Activated naive CD4-positive, alpha-beta T cell treated with anti-CD3 and anti-CD28 coated beads for 36 hours (primary cell): ENCODE results near the gene STK10. TPM values are rescaled to one million over a fixed set of nuclear protein-coding genes. Genes with fewer than 3 reads are reported as not detected.
"Not testable (repeated sequence)": the region's sequence is repeated elsewhere in the genome, so short reads cannot be mapped to it uniquely, and the experiment has no call there.

Source experiments
- CTCF ChIA-PET: fragments of 350-600 bp; sonication (Branson Sonifier 250); formaldehyde crosslinking; loops from one replicate; lab custom pipeline; 2021; ENCODE audit warnings: antibody characterized with exemption; lab: Charles Lee
- DNase-seq: peaks from one replicate; pipeline ENCODE4 v3.0.0-alpha.2; 2020
- H3K27ac Mint-ChIP-seq: one replicate; pipeline ENCODE4 v1.8.0; 2021; ENCODE audit warnings: mild to moderate bottlenecking, mixed read lengths
- H3K27me3 Mint-ChIP-seq: one replicate; pipeline ENCODE4 v1.8.0; 2021; ENCODE audit warnings: low read depth, mixed read lengths
- H3K36me3 Mint-ChIP-seq: one replicate; pipeline ENCODE4 v1.8.0; 2021; ENCODE audit warnings: low read depth, mixed read lengths
- H3K4me1 Mint-ChIP-seq: one replicate; pipeline ENCODE4 v1.8.0; 2021; ENCODE audit warnings: low read depth, mixed read lengths
- H3K4me3 Mint-ChIP-seq: one replicate; pipeline ENCODE4 v1.8.0; 2021; ENCODE audit warnings: mild to moderate bottlenecking, moderate library complexity, mixed read lengths
- H3K9me3 Mint-ChIP-seq: one replicate; pipeline ENCODE4 v1.8.0; 2021; ENCODE audit warnings: mixed read lengths
- intact Hi-C: fragments of 100-400 bp; cut with micrococcal nuclease; formaldehyde crosslinking; loops from one replicate; pipeline ENCODE4 v1.15.1; 2023
- total RNA-seq, 2 experiments: library from RNA; stranded (reverse); gene quantifications; one replicate each; pipeline ENCODE4 v1.2.3, GENCODE V29; 2021

Gene STK10
- total RNA-seq, 2 experiments from 2014 or later, result 44.7 to 55.1 TPM

DNA sequence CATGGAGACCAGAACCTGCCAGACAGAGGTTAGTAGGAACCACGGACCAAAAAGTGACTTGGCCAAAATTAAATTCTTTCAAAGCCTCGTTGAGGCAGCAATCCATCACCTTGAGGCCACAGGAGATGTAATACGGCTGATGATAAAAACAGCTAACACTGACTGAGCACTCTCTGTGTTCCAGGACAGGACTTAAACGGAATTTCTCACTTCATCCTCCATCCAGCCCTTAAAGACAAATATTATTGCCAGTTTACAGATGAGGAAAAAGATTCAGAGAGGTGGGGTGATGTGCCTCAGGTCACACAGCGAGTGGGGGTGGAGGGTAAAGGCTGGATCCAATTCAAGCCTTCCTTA, 25.1 kb downstream of the STK10 start:
- peaks cover 72% of the 10 kb centered on the region for H3K4me1 Mint-ChIP-seq
- no peak overlapping the region for H3K4me3 Mint-ChIP-seq
- peak overlapping the region; percentile 36 for H3K27ac Mint-ChIP-seq

DNA sequence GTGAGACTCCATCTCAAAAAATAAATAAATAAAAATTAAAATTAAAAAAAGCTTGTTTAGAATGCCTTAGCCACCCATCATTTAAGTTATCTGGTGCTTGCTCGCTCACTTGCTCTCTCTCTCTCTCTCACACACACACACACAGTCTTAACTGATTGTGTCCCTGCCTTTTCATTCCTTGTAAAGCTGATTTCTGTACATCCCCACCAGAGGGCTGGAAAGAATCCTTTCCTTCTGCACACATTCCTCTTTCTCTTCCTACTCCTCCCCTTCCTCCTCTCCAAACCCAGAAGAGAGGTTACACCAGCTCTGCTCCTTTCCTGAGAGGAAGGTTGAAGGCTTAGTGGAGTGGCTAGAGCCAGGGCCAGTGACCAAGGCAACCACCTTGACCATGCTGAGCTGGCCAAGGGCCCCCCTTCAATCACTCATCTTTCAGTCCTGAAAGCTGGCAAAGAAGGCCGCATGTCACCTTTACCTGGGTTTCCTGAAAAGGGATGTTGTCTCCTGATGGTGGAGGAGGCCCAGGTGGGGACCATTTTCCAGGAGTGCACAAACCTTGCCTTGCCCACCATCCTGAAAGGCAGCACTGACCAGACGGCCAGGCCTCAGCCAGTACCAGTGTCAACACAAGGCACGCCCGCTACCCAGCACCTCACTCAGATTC, 25.6 kb downstream of the STK10 start:
- no peak overlapping the region for H3K4me3 Mint-ChIP-seq
- peak overlapping the region; percentile 50 for H3K27ac Mint-ChIP-seq
- no peaks in the 10 kb centered on the region for H3K9me3 Mint-ChIP-seq
- intact Hi-C loops, result no loop called here
- CTCF ChIA-PET, result interaction anchor here (0.5 to 4.5 kb wide), 5 partner anchors 9 to 50 kb away, joined by 4 to 21 read pairs (median 4); partner anchors contain the start of gene STK10
- H3K36me3 Mint-ChIP-seq, result peaks cover 8% of the 10 kb centered on the region
- no peak for DNase-seq
- H3K4me1 Mint-ChIP-seq, result peaks cover 67% of the 10 kb centered on the region
- no peaks in the 10 kb centered on the region for H3K27me3 Mint-ChIP-seq

More for the DNA sequence above, 25.1 kb downstream of the STK10 start:
- H3K9me3 Mint-ChIP-seq, result no peaks in the 10 kb centered on the region
- CTCF ChIA-PET, result interaction anchor here (0.5 to 4.5 kb wide), 5 partner anchors 8 to 51 kb away, joined by 4 to 21 read pairs (median 4); partner anchors contain the start of gene STK10
- intact Hi-C loops, result no loop called here
- H3K27me3 Mint-ChIP-seq, result no peaks in the 10 kb centered on the region
- DNase-seq, result no peak
- peaks cover 8% of the 10 kb centered on the region for H3K36me3 Mint-ChIP-seq

DNA sequence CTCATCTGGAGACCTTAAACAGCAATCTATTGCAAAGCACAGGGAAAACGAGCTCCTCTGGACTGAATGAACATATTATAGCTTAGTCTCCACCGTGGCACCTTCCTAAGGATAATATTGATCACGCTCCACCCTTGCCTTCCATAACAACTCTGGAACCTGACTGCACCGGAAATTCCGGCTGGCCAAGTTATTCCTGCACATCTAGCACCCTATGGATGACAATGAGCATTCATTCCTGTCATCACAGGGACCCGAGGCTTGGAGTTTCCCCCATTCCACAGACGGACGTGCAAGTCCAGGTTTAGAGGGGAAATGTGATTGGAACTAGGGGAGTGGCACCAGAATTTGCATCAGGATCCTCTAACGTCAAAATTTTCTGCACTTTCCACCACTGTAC, 27.5 kb downstream of the STK10 start:
- Mint-ChIP-seq H3K4me3 (no peak overlapping the region), H3K27ac (peak overlapping the region; percentile 71), H3K4me1 (peaks cover 60% of the 10 kb centered on the region), H3K27me3 (no peaks in the 10 kb centered on the region), H3K36me3 (peaks cover 12% of the 10 kb centered on the region), H3K9me3 (no peaks in the 10 kb centered on the region)
- no peak for DNase-seq
- intact Hi-C loops, result no loop called here
- CTCF ChIA-PET, result interaction anchor here (0.6 kb wide), 1 partner anchor 222 kb away, joined by 3 read pairs; no protein-coding TSS in a partner anchor

DNA sequence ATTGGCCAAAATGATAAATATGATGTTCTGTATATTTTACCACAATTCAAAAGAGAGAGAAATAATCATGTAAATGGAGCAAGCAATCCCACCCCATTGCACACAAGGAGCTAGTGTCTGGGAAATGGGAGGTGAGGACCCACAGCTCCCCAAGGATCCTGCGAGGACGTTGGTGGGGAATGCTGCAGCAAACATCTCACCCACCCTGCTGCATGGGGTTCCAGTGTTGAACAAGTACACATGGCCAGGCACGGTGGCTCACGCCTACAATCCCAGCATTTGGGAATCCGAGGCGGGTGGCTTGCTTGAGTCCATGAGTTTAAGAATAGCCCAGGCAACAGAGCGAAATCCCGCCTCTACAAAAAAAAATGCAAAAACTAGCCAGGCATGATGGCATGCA, 29.0 kb downstream of the STK10 start:
- H3K4me1 Mint-ChIP-seq, result peaks cover 65% of the 10 kb centered on the region
- intact Hi-C loops, result no loop called here
- DNase-seq, result no peak
- no peaks in the 10 kb centered on the region for H3K9me3 Mint-ChIP-seq
- H3K4me3 Mint-ChIP-seq, result no peak overlapping the region
- peak overlapping the region; percentile 24 for H3K27ac Mint-ChIP-seq
- CTCF ChIA-PET, result interaction anchor here (0.9 to 1.9 kb wide), 2 partner anchors 14 to 19 kb away, joined by 3 to 4 read pairs; no protein-coding TSS in a partner anchor
- H3K36me3 Mint-ChIP-seq, result peaks cover 20% of the 10 kb centered on the region
- no peaks in the 10 kb centered on the region for H3K27me3 Mint-ChIP-seq

DNA sequence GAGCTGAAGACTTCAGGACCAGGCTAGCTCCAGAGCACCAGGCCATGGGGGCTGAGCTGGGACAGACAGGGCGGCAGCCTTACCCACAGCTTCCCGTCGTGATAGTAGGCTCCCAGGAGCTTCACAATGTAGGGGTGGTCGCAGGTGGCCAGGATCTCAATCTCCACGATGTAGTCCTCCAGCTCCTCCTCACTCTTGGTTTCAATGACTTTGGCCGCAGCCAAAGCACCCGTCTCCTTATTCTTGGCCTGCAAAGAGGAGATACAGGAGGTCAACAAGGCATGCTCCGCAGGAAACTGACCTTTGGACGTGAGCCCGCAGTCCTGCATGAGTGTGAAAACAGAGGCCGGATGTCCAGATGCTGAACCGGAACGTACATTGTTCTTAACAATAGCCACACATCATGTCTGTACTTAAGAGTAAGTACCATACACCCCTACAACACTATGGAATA, 31.5 kb downstream of the STK10 start:
- intact Hi-C loops, result loop anchor here (1.0 kb wide), 1 partner anchor 8 kb away; no protein-coding TSS in a partner anchor
- Mint-ChIP-seq H3K27ac (peak overlapping the region; percentile 44), H3K9me3 (no peaks in the 10 kb centered on the region), H3K4me1 (peaks cover 63% of the 10 kb centered on the region), H3K27me3 (no peaks in the 10 kb centered on the region), H3K4me3 (no peak overlapping the region), H3K36me3 (peaks cover 30% of the 10 kb centered on the region)
- DNase-seq, result no peak
- CTCF ChIA-PET, result interaction anchor here (0.8 to 1.1 kb wide), 4 partner anchors 11 to 245 kb away, joined by 3 to 5 read pairs (median 4); no protein-coding TSS in a partner anchor

DNA sequence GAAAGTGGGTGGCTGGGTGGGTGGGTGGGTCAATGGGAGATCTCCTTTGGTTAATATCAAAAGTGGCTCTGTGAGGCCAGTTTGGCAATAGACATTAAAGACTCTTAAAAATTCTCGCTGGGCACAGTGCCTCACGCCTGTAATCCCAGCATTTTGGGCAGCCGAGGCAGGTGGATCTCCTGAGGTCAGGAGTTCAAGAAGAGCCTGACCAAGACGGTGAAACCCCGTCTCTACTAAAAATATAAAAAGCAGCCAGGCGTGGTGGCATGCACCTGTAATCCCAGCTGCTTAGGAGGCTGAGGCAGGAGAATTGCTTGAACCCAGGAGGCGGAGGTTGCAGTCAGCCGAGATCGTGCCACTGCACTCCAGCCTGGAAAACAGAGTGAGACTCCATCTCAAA, 32.9 kb downstream of the STK10 start:
- H3K9me3 Mint-ChIP-seq, intact Hi-C loops, H3K4me3 Mint-ChIP-seq, DNase-seq, H3K27me3 Mint-ChIP-seq, H3K27ac Mint-ChIP-seq: not testable (repeated sequence)
- peaks cover 36% of the 10 kb centered on the region for H3K36me3 Mint-ChIP-seq
- H3K4me1 Mint-ChIP-seq, result peaks cover 65% of the 10 kb centered on the region
- CTCF ChIA-PET, result interaction anchor here (0.7 to 1.1 kb wide), 2 partner anchors 10 to 19 kb away, joined by 3 to 5 read pairs; no protein-coding TSS in a partner anchor

DNA sequence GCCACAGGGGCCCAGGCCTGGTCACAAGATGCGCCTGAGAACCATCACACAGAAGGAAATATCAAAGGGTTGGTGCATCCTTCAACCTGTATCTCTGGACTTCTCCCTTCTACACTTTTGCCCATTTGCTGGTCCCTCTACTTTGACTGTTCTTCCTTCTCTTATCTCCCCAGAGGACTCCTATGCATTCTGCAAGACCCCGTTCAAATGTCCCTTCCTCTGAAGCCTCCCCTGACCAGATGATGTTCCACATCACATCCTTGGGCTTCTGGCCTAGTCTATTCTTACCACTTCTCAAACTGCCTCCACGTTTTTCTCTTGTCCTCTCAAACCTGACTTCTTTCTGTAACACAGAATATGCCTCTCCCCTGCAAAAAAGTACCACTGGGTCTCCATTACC, 34.3 kb downstream of the STK10 start:
- no peak for DNase-seq
- H3K4me1 Mint-ChIP-seq, result peaks cover 65% of the 10 kb centered on the region
- no peaks in the 10 kb centered on the region for H3K9me3 Mint-ChIP-seq
- no peak overlapping the region for H3K27ac Mint-ChIP-seq
- CTCF ChIA-PET, result no interaction called here
- intact Hi-C loops, result no loop called here
- no peaks in the 10 kb centered on the region for H3K27me3 Mint-ChIP-seq
- H3K4me3 Mint-ChIP-seq, result no peak overlapping the region
- peaks cover 37% of the 10 kb centered on the region for H3K36me3 Mint-ChIP-seq

DNA sequence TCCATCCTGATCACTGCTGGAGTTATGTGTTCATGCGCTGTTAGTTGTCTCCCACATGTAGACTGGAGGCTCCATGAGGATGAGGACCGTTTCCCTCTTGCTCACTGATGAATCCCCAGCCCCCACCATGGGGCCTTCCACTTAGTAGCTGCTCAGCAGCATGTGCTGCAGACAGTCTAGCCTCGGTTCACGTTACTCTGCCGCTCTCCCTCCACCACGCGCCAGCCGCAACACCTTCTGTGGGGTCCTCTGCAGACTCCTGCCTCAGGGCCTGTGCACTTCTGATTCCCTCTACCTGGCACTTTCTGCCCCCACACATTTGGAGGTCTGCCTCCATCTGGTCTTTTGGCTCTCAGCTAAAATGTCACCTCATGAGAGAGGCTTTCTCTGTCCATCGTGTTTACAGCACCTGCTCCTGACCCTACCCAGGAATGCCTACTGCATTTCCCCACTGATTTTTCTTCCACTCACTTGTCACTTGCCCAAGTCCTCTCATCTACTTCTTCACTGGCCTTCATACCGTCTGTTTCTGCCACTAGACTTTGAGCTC, 36.3 kb downstream of the STK10 start:
- no peak for DNase-seq
- Mint-ChIP-seq H3K27me3 (no peaks in the 10 kb centered on the region), H3K4me1 (peaks cover 70% of the 10 kb centered on the region), H3K9me3 (no peaks in the 10 kb centered on the region), H3K36me3 (peaks cover 32% of the 10 kb centered on the region), H3K27ac (peak overlapping the region; percentile 91), H3K4me3 (peak overlapping the region; percentile 64)
- intact Hi-C loops, result loop anchor here (1.0 kb wide), 3 partner anchors 18 to 40 kb away; no protein-coding TSS in a partner anchor
- CTCF ChIA-PET, result interaction anchor here (0.7 to 1.1 kb wide), 3 partner anchors 23 to 38 kb away, joined by 3 to 4 read pairs (median 3); no protein-coding TSS in a partner anchor

DNA sequence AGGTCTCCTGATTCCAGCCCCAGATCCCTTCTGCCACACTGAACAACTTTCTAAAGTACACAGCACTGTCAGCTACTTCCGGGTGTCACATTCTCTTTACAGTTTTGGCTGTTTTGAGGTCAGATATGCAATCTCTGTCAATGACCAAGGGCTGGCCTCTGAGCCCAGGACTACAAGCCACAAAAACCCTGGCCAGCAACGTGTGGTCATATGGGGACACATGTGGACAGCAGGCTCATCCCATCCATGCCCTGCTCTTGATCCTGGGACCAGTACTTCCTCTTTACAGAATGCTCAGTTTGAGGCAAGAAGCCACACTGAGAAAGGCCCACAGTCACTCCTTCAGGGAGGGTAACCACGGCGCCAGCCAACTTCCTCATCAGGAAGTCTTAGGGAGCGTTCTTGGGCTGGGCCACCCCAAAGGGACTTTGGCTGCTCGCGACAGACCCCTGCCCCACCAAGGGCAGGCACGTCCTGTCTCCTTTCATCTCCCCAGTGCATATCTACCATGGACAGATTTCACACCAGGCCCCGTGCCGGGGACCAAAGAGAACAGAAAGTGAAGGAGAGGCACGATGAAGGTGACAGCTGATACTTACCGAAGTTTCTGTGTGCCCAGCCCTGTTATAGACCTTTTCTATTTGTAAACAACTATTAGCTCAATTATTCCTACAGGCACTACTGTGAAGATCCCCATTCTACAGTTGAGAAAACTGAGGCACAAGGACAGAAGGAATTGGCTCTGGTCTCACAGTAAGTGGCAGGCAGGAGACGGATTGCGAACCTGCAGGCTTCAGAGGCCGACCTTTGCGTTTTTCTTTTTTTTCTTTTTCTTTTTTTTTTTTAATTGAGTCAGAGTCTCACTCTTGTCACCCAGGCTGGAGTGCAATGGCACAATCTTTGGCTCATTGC, 37.3 kb downstream of the STK10 start:
- Mint-ChIP-seq H3K27me3 (no peaks in the 10 kb centered on the region), H3K27ac (peak overlapping the region; percentile 91), H3K36me3 (peaks cover 29% of the 10 kb centered on the region), H3K9me3 (no peaks in the 10 kb centered on the region), H3K4me1 (peaks cover 77% of the 10 kb centered on the region), H3K4me3 (peak overlapping the region; percentile 64)
- intact Hi-C loops, result loop anchor here (1.0 kb wide), 4 partner anchors 17 to 39 kb away; partner anchors contain the start of gene STK10
- peak; percentile 38 for DNase-seq
- CTCF ChIA-PET, result interaction anchor here (0.8 to 1.1 kb wide), 4 partner anchors 11 to 126 kb away, joined by 3 to 4 read pairs (median 4); no protein-coding TSS in a partner anchor

DNA sequence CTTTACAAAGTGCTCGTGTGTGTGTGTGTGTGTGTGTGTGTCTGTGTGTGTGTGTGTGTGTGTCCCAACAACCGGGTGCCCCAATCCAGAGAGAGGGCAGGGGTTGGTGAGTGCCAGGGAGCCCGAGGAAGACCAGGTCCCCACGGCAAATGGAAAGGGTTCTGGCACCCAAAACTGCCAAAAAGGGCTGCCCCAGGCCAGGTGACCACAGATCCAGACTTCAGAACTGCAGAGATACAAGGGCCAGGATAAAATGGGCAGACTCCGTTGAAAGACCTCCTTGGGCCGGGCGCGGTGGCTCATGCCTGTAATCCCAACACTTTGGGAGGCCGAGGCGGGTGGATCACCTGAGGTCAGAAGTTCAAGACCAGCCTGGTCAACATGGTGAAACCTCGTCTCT, 38.5 kb downstream of the STK10 start:
- H3K27ac Mint-ChIP-seq, H3K4me3 Mint-ChIP-seq, H3K27me3 Mint-ChIP-seq, intact Hi-C loops, DNase-seq, H3K9me3 Mint-ChIP-seq: not testable (repeated sequence)
- Mint-ChIP-seq H3K36me3 (peaks cover 24% of the 10 kb centered on the region), H3K4me1 (peaks cover 81% of the 10 kb centered on the region)
- CTCF ChIA-PET, result interaction anchor here (0.7 kb wide), 1 partner anchor 727 kb away, joined by 3 read pairs; no protein-coding TSS in a partner anchor

DNA sequence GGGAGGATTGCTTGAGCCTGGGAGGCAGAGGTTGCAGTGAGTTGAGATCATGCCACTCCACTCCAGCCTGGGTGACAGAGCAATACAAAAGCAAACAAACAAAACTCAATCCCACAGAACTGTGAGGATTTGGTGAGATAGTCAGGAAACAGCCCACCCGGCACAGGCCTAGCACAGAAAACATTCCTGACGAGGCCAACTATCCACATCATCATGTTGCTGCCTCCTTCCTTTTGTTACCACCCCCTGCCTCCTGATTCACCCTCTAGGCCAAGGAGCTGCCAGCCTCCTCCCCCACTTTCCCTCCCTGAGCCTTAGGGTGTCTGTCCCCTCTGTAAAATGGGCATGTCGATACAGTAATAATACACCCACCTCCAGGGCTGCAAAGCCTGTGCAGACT, 39.0 kb downstream of the STK10 start:
- CTCF ChIA-PET, result interaction anchor here (0.7 kb wide), 1 partner anchor 727 kb away, joined by 3 read pairs; no protein-coding TSS in a partner anchor
- Mint-ChIP-seq H3K9me3 (no peaks in the 10 kb centered on the region), H3K27ac (peak overlapping the region; percentile 54), H3K36me3 (peaks cover 21% of the 10 kb centered on the region), H3K4me3 (no peak overlapping the region), H3K27me3 (no peaks in the 10 kb centered on the region), H3K4me1 (peaks cover 81% of the 10 kb centered on the region)
- intact Hi-C loops, result no loop called here
- DNase-seq, result no peak
